HEK293T (cell line): ENCODE measurements around the gene BTG2.

Source experiments
- BHLHE40 ChIP-seq: fragments of 450-650 bp; IDR thresholded peaks from 2 replicates; pipeline ENCODE4 v1.6.1; 2016; ENCODE audit warnings: mild to moderate bottlenecking, moderate library complexity, borderline replicate concordance
- ELF4 ChIP-seq: fragments of 450-650 bp; IDR thresholded peaks from 2 replicates; pipeline ENCODE4 v1.6.1; 2017; ENCODE audit warnings: antibody characterized with exemption
- FOXA1 ChIP-seq: fragments of 450-650 bp; IDR thresholded peaks from 2 replicates; pipeline ENCODE4 v1.6.1; 2016; ENCODE audit warnings: mild to moderate bottlenecking
- FOXK2 ChIP-seq: fragments of 450-650 bp; IDR thresholded peaks from 2 replicates; pipeline ENCODE4 v1.6.1; 2016; ENCODE audit warnings: mild to moderate bottlenecking
- FOXM1 ChIP-seq: fragments of 450-650 bp; IDR thresholded peaks from 2 replicates; pipeline ENCODE4 v1.6.1; 2017; ENCODE audit warnings: mild to moderate bottlenecking, borderline replicate concordance
- PKNOX1 ChIP-seq: fragments of 450-650 bp; IDR thresholded peaks from 2 replicates; pipeline ENCODE4 v1.6.1; 2016
- SP1 ChIP-seq: fragments of 450-650 bp; IDR thresholded peaks from 2 replicates; pipeline ENCODE4 v1.6.1; 2017
- SUZ12 ChIP-seq: fragments of 450-650 bp; IDR thresholded peaks from 2 replicates; pipeline ENCODE4 v1.6.1; 2016; ENCODE audit warnings: mild to moderate bottlenecking

GRCh38 chr1:203324105-203325025 is 19.0 kb downstream of the BTG2 start:
- TF ChIP-seq FOXA1 (no peak), PKNOX1 (no peak), SP1 (no peak), FOXK2 (no peak), ELF4 (no peak), SUZ12 (no peak), FOXM1 (no peak), BHLHE40 (no peak)
